OCI-M1 (cell line): ENCODE measurements around the gene MRPL28.
"Not testable (repeated sequence)": the region's sequence is repeated elsewhere in the genome, so short reads cannot be mapped to it uniquely, and the experiment has no call there.

Source experiments
- DNase-seq: peaks from one replicate; lab custom pipeline; 2025; lab: John Stamatoyannopoulos, UW

Gene MRPL28

GRCh38 chr16:373848-374615 lies 3.7 kb upstream of the MRPL28 start:
- DNase-seq: no peak

- DNase-seq: no peak
These were observed 2.8 kb upstream of the MRPL28 start for GRCh38 chr16:373020-373598.

- DNase-seq: no peak
These were observed 2.1 kb upstream of the MRPL28 start for GRCh38 chr16:372302-372983.

GRCh38 chr16:371515-372301 lies 1.4 kb upstream of the MRPL28 start:
- DNase-seq: no peak

- no peak for DNase-seq
These were observed 709 bp upstream of the MRPL28 start for GRCh38 chr16:370979-371514.

- DNase-seq: no peak
These were observed 387 bp downstream of the MRPL28 start for GRCh38 chr16:369866-370436.

GRCh38 chr16:369275-369865 lies 968 bp downstream of the MRPL28 start:
- no peak for DNase-seq

GRCh38 chr16:368388-369158 lies 1.8 kb downstream of the MRPL28 start:
- no peak for DNase-seq

GRCh38 chr16:367333-367903 lies 2.9 kb downstream of the MRPL28 start:
- no peak for DNase-seq

- DNase-seq: no peak
These were observed 3.9 kb downstream of the MRPL28 start for GRCh38 chr16:366476-366875.

- DNase-seq: peak; percentile 22
These were observed 5.5 kb downstream of the MRPL28 start for GRCh38 chr16:364595-365491.

GRCh38 chr16:363766-364490 lies 6.4 kb downstream of the MRPL28 start:
- DNase-seq: no peak

GRCh38 chr16:363110-363765 lies 7.1 kb downstream of the MRPL28 start:
- no peak for DNase-seq

- not testable (repeated sequence) for DNase-seq
These were observed 7.7 kb downstream of the MRPL28 start for GRCh38 chr16:362702-362999.

- peak; percentile 85 for DNase-seq
These were observed 8.3 kb downstream of the MRPL28 start for GRCh38 chr16:361872-362701.

GRCh38 chr16:361341-361871 lies 8.9 kb downstream of the MRPL28 start:
- no peak for DNase-seq
